GM03348 (cell line): ENCODE measurements around the gene SYT9.

Experiments used
- DNase-seq: peaks from one replicate; pipeline ENCODE4 v3.0.0; 2012; ENCODE audit warnings: low spot score

SYT9 gene

DNA sequence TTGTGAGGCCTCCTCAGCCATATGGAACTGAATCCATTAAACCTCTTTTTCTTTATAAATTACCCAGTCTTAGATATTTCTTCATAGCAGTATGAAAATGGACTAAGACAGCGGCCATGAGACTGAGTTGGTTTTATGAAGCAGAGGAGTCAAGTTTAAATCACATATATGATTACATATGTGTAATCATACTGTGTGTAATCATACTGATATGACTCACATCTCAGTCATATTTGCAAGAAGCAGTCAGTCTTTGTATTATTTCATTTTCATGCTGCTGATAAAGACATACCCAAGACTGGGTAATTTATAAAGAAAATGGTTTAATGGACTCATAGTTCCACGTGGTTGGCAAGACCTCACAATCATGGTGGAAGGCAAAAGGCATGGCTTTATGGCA is 89.8 kb downstream of the SYT9 start:
- no peak for DNase-seq

DNA sequence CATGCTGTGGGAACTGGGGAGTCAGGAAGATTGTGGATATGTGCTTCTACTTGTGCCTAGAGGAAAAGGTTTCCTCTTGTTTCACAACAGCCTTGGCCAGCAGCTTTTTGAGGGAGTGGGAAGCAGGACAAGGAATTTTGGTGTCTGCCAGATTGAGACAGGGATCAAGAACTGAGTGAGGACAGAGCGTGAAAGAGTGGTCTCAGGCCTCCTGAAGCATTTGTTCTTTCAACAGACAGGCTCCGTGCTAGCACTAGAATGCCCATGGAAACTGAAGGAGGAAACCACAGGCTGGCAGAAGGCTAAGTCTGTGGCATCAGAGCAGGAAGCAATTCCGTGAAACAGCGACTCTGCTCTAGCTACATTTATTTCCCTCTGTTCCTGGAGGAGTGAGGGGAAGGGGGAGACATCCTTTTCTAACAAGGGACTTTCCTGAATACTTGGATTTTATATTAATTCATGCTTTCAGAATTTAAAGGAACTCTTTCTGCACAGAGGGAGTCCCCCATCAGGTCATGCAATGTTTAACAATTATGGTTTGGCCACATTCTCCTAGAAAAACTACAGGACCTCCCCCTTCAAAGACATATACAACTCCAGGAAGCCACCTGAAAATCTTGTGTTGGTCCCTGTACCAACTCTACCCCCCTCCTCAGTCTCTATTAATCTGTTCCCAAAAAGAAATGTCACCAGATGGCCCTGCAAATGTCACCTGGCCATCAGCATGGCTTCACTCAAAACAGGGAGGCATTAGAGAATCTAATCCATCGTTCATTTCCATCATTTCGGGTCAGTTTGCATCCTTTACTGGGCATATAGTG is 96.1 kb downstream of the SYT9 start:
- no peak for DNase-seq

DNA sequence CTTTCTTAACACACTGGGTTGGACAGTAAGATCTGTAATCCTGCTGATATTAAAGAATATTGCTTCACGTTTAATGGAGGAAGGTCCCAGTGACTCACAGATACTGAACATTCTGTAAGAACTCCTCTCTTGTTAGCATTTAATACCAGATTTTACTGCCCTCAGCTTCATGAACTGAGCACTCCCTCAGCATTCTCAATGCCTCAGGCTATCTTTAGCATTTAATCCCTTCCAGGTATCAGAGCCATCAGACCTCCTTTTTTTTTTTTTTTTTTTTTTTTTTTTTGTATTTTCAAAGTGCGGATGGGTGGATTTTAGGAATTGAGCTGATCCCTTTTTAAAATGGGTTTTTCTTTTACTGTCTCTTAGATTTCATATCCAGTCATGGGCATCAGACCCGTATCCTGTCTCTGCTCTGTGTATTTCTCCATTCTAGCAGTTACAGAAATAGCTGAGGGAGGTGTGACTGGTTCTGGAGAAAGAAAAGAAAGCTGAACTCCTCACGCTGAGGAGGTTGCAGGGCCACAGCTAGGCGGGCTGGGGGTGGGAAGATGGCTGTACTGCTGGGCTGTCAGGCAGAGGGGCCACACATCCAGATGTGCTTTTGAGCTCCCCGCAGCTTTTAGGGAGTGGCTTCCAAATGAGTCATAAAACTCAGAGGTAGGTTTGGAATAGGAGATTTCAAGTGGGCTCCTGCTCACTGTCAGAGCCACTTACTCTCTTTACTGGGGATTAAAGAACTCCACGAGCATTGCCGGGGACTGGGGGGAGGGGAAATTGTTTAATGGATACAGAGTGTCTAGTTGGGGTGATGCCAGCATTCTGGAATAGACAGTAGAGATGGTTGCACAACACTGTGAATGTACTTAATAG is 97.0 kb downstream of the SYT9 start:
- no peak for DNase-seq

DNA sequence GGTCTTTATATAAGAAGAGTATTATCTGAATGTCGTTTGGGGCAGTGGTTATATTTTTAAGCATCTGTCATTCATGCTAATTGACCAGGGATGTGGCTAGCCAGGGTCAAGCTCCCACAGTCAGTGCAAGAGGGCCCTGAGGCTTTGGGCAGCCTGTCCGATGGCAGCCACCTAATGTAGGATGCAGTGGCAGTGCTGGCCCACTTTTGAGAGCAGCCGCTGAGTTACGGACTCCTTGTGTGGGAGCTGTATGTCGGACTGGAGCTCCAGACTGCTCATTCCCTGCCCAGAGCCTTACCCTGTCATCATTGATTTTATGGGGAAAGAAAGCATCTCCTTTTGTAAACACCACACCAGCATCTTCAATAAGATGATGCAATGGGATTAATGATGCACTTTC is 99.5 kb downstream of the SYT9 start:
- DNase-seq, result no peak

DNA sequence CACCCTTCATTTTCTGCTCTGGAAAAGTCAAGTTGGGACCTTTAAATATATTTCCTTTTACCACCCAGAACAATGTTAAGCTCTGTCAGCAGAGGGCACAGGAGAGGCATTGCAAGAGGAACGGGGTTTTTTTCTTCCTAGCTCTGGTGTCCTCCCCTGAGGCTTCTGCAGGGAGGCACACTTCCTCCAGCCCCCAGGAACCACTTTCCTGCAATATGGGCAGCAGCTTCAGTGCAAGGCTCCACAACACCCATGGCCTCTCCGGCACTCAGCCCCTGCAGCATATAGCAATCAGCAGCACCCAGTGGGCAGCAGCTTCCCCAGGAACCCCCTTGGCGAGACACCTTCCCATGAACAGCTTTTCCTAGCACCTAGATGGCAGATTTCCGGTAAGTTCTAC is 101.4 kb downstream of the SYT9 start:
- DNase-seq, result peak; percentile 32

DNA sequence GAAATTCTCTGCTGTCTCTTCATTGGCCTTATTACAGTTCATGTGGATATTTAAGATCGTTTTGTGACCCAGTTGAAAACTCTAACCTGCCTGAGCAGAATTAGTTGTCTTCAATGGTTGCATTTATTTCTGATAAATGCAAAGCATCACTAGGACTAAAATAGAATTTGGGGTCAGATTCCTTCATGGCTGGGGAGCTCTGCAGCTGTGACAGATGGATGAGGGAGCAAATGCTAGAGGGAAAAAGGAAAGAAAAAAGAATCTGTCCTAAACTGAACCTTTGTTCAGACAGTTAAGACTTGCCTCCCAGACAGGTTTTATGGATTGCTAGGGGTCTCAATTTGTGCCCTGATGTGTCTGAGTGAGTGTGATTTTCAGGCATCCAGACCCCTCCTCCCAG is 113.0 kb downstream of the SYT9 start:
- DNase-seq, result no peak

DNA sequence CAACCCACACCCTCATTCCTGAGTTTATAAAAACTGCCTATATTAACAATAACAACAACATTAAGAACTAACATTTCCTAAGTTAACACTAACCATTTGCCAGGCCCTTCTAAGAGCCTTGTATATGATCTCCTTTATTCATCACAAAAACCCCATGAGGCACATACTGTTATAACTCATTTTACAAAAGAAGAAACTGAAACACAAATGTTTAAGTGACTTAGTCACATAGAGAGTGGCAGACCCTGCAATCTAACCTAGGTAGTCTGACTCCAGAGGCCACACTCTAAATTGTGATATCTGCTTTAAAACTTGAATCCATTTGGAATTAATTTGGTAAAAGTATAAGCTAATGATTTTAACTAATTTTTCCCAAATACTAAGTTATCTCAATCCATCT is 116.1 kb downstream of the SYT9 start:
- no peak for DNase-seq

DNA sequence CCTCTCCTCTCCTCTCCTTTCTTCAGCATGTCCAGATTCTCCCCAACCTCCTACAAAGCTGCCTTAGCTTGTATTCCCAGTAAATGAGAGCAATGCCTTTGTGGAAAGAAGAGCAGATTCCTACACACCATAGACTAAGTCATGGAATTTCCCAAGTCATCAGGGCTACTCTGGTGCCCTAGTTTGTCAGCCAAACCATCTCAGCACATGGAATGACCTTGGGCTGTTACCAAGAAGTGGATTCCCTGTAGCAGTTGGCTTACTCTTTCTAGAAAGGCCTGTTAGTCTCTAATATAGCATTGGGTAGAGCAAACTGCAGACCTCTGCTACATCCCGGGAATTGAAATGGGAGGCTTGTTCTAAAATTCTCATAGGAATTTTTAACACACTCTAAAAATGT is 124.7 kb downstream of the SYT9 start:
- DNase-seq, result no peak

DNA sequence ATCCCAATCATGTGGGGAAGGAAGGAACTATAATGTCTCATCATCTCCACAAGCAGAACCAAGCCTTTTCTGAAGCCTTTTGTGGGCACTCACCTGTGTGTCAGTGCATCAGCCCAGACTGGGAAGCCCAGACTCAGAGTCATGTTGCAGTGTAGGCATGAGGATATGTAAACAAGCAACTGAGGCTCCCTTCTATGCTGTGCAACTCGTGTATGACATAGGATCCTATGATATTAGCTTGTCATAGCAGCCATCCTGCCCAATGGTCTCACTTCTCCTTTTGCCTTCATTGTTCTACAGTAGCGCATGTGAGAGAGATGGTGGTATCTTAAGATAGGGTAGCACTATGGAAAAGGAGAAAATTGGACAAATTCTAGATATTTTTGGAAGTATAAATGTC is 130.2 kb downstream of the SYT9 start:
- DNase-seq, result no peak

DNA sequence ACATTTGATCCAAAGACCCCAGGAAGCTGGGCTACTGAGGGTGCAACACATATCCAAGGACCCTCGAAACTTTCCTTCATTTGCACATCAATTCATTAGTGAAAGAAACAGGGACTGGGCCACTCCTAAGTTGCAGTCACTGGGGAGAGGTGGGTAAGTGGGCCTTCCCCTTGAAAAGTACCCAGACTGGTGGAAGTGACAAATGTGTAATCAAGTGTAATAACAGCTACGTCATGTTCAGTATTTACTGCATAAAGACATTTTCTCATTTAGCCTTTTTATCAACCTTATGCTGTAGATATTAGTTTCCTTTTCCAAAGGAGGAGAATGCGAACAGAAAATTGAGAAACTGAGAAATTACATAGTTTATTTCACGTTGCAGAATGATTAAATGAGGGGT is 131.7 kb downstream of the SYT9 start:
- no peak for DNase-seq

DNA sequence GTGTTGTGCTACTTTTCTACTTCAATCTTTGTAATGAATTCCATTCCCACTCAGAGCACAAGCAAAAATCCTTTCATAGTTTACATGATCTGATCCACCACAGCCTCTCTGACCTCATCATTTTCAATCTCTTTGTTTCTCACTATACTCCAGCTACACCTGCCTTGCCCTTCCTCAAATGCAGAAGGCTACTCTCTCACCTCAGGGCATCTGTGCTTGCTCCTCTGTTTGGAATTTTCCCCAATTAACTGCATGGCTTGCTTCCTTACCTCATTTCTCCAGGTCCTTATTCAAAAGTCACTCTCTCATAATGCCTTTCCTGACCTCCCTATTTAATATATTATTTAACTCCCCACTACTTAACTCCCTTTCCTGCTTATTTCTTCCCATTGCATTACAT is 133.0 kb downstream of the SYT9 start:
- no peak for DNase-seq

DNA sequence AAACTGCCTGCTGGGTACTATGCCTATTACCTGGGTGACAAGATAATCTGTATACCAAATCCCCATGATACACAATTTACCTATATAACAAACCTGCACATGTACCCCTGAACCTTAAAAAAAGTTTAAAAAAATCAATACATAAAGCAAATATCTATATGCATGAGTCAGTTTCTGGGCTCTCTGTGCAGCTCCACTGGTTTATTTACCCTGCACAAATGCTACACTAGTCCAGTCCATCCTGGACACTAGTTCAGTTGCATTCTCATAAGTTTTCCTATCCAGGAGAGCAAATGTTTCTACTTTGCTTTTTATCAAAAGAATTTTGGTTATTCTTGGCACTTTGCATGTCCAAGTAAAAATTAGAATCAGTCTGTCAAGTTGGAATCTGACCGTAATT is 133.8 kb downstream of the SYT9 start:
- no peak for DNase-seq

DNA sequence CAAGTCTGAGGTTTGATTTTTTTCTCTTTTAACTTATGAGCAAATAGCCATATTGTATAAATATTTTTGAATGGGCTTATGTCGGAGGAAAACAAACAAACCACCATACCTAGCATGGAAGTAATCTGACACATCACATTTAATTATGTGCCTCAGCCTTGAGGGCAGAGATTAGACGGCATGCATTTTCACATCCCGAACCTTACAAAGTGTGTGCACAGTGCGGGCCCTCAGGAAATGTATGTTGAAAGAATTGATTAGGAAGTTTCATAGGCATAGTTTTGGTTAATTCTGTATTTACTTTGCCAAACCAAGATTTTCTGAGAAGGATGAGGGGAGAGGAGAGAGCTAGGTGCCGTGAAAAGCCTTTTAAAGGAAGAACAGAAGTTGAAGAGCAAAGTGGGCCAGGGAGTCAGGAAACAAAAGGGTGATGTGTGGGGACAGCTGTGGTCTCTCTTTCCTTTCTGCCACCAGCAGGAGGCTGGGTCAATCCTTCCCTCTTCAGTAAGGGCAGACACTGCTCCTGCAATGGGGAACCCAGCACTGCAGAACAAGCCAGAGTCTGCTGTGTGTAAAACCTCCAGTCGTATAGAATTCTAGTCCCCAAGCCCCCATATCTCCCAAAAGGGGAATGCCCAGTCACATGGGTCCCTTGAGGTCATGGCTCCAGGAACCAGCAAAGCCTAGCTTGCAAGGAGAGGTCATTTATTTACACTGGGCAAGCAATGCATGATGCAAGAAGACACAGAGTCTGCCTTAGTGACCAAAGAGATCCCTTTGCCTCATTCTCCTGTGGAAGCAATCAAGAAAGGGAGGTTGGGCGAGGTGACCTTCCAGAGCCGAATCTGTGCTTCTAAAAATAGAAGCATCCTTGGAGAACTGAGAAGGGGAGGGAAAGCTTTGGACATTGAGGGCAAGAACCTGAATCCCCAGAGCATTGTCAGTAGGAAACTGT is 162.5 kb downstream of the SYT9 start:
- DNase-seq, result no peak

DNA sequence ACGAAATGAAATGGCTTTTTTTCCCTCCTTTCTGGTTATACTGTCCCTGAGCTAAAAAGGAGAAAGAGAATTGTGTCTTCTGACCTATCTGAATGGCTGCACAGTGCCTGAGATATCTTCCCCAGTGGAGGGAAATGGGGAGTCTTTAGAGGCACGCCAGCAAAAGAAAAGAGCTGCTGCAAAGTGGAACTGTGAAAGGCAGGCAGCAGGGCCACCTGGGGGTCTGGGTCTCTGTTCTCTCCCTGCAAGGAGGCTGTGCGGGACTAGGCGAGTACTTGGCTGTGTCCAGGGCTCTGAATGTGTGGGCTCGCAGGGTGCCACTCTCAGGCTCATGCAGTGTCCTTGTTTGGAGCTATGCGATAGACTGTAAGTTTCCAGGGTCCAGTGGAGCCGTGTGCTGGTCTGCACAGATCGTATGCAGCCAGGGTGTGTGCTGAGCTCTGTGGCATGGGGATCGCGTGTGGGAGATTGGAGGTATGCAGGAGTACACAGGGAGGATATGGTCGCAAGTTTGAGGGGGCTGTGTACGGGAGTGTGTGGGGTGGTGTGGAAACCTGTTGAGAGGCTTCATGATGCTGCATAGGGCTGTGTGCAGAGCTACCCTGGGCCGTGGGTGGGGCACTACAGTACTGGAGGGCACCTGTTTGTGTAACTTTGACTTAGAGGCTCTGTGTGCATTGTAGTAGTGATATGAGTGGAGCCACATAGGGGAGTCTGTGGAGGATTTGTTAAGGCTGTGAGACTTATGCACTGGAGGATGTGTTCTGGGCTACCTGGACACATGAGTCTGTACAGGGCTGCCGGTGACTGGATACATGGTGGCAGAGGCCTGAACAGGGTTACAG is 163.5 kb downstream of the SYT9 start:
- DNase-seq, result no peak

DNA sequence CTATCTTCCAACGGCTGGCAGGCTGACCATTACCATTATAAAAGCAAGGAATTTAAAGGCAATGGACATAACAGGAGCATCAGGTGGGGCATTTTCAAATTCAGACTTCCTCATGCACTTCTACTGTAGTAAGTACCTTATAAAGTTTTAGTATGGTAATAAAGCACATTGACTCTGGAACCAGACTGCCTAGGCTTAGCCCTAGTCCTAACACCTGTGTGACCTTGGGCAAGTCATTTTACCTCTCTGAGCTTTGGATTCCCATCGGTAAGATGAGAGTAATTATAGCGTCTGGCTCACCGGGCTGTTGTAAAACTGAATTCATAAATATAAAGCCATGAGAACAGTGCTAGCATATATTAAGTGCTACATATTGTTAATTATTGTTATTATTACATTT is 164.4 kb downstream of the SYT9 start:
- no peak for DNase-seq

DNA sequence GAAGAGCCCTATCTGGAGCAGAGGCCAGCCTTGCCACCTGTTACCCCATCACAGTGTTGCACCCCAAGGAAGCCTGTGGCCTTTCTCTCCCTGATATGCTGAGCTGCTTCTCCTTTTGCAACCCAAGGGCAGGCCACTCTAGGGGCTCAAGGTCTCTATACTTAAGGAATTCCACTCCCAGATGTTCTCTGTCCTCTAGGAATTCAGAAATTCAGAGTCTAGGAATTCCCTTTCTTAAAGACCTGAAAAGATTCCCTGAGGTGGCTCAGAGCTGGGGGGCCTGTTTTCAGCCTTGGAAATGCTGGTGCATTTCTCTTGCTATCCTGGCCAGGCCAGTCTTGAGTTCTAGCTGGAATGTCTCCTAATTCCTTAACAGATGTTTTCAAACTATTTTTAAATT is 165.6 kb downstream of the SYT9 start:
- no peak for DNase-seq

DNA sequence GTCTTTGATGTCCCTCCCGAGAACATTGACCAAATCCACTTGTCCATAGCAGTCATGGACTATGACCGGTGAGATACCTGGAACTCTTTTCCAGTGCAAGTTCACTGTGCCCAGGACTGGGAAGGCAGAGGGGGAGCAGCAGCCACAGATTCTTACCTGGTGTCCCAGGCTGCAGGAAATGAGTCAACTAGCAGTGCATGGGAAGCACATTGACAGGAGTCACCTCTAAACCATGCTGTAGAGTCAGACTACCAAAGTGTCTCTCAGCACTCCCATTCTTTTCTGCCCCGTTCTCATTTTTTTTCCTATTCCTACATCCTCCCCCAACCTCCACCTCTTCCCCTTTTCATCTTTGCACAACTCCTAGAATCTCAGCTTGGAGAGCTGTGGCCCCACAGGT is 166.4 kb downstream of the SYT9 start:
- DNase-seq, result no peak

DNA sequence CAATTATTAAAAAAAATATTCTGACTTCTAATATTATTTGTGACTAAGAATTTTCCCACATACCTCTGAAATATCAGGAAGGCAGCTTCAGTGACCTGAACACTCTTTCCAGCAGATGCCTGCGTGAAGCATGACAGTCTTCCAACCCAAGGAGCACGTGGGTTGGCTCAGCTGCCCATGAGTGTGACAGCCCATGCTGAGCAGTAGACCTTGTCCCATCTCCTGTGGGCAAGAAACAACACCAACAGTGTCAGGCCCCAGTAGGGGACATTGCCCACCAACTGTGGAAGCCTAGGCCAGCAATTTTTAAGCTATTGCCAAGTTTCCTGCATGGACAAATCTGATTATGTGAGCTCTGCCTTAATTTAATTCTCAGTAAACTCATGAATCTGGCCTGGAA is 167.2 kb downstream of the SYT9 start:
- DNase-seq, result no peak

DNA sequence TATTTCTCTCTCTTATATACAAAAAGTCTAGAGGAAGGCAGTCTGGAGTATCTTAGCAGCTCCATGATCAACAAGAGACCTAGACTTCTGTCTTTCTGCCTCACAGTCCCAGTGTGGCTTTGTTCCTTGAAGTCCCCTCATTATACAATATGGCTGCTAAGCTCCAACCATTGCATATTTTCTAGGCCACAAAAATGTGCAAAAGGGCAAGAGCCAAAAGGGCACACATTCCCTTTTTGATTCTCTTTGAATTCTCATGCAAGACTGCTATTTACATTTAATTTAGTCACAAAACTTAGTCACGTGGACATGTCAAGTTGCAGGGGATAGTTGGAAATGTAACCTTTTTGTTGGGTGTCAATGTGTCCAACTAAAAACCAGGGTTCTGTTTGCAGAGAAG is 169.4 kb downstream of the SYT9 start:
- DNase-seq, result no peak

DNA sequence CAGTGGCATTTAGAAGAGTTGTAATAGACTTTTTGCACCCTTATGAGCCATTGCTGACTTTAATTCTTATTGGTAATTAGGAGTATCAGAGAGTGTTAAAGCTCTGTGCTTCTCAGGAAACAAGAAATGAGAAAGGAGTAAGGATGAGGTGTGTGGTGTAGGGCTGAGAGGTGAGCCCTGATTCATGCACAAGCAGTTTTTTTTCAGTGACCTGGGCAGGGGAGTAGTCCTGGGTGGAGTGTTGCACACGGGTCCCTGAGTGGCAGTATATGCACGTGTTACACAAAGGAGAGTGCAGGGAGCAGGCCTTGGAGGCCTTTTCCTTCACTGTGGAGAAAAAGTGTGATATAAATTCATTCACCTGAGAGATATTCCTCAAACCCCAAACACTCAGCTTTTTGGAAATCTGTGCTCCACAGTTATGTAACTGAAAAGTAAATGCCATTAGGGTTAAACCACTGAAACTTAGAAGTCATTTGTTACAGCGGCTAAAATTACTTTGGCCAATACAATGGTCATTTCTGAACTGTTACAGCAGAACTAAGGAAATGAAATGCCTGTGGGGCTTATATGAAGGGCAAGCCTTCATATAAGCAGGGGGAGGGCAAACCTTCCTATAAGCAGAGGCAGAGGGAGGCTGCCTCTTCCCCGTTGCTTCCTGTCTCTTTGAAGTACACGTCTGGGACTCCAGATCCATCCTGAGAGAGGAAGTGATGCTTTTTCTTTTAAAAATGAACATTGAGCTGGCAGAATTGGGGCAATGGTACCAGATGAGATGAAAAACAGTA is 171.0 kb downstream of the SYT9 start:
- DNase-seq, result no peak

DNA sequence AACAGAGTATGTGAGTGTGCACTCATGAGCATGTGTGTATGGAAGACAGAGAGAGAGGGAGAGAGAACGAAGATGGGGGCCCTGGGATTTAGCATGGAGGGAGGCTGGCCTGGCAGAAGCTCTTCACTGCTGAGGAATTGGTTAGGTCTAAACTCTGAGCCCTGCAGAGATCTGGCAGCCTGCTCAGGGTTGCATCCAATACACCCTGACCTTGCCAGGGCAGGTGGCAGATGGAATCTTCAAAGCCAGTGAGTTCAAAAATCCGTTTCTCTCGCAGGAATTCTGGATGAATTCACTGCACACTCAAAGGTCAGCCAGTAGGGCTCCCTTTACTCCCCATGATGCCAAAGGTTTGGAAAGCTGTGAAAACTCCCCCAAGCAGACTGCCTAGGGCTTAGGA is 172.2 kb downstream of the SYT9 start:
- DNase-seq, result no peak
